Measurements from ENCODE around the gene HOXA6. TPM values are rescaled to one million over a fixed set of nuclear protein-coding genes. Genes with fewer than 3 reads are reported as not detected.

Gene HOXA6
- total RNA-seq, 1 experiment from 2014 or later: 12.7 TPM

DNA sequence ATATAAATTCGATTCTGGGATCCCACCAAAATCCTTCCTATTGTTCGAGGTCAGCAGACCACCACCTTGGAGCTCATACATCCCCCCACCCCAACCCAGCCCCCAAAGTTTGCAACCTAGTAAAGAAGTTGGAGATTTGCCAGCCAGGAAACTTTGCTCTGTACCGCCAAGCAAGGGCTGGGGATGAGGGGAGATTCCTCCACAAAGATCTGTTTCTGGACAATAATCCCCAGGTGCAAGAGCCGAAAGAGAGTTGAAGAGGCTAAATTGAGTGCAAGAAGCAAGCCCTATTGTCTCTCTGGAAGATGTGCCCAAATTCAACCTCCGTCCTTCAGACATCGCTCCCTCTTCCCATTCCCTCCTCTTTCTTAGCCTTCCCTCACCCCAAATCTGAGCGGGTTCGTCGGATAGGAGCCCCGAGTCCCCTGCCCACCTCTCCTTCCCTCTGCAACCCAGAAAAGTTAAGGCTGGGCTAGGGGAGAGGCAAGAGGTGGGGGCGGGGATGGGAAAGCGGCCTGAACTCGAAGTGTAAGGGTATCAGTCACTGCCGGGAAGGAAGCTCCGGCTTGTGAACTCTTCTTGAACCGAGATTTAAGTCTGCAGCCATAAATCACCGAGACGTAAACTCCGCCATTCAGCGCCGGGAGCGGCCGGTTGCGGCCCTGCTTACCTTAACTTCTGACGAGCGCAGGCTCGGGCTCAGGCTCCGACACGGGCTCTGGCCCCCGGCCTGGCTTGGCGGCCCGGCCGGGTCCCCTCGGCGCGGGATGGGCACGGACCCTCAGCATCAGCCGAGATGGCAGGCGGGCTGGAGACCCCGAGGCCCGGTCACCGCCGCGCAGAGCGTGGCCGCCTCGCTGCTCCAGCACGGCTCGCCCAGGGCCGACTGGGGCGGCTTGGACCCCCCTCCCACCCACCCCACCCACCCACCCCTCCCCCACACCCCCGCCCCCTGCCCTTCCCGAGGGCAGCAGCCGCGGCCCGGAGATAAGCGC lies 34.3 kb downstream of the HOXA6 start:
- no TSS peak for BruUV-seq (replicated peaks)
- no peak overlapping the region for H2AFZ ChIP-seq (ENCODE audit: low read depth, low read length, poor library complexity, severe bottlenecking)
- H3K27me3 ChIP-seq (ENCODE audit: insufficient read depth, low read length): no peaks in the 10 kb centered on the region
- H3K79me2 ChIP-seq (ENCODE audit: insufficient read depth, low read length): peaks cover 20% of the 10 kb centered on the region
- ChIA-PET POLR2A (interaction anchor here (0.5 to 2.4 kb wide), 3 partner anchors 15 to 449 kb away, joined by 3 to 6 read pairs (median 3); no protein-coding TSS in a partner anchor), CTCF (no interaction called here), RAD21 (ENCODE audit: low non-redundant PET in 1 of 2, low total read pairs in 2 of 2, uncharacterized antibody in 2 of 2, unreplicated experiment in 2 of 2) (interaction anchor here in 1 of 2 experiments (1.5 kb wide), 1 partner anchor 258 kb away, joined by 3 read pairs; no protein-coding TSS in a partner anchor)
- H3K4me1 ChIP-seq (ENCODE audit: control insufficient read depth in 1 of 2, insufficient read depth in 2 of 2, low read length in 2 of 2): peaks cover 56 to 63% of the 10 kb centered on the region in 2 experiments
- H3K9me2 ChIP-seq (ENCODE audit: insufficient read depth): no peaks in the 10 kb centered on the region
- H3K9me3 ChIP-seq (ENCODE audit: control insufficient read depth in 1 of 2, insufficient read depth in 1 of 2, low read depth in 1 of 2, low read length in 2 of 2): no peaks in the 10 kb centered on the region
- peak overlapping the region; percentile 72 for H3K27ac ChIP-seq (ENCODE audit: low read depth, low read length)
- H3K36me3 ChIP-seq (ENCODE audit: control insufficient read depth in 1 of 2, insufficient read depth in 2 of 2, low read length in 2 of 2): no peaks in the 10 kb centered on the region
- no peak for TF ChIP-seq RAD21 (IDR thresholded peaks at IDR 0.05; ENCODE audit: low read depth)
- no peak for TF ChIP-seq ELF1 (IDR thresholded peaks at IDR 0.05; ENCODE audit: borderline replicate concordance, low read depth)
- TF ChIP-seq SIN3A (IDR thresholded peaks at IDR 0.05; ENCODE audit: low read depth): 0 out of 2 replicates have a peak, but pooled peaks have one; percentile 26
- peak; percentile 55 for TF ChIP-seq POLR2AphosphoS5 (IDR thresholded peaks at IDR 0.05; ENCODE audit: low read depth, low read length)
- no peak for TF ChIP-seq SRF (IDR thresholded peaks at IDR 0.05; ENCODE audit: low read depth)
- peak; percentile 45 for TF ChIP-seq TCF7L2 (IDR thresholded peaks at IDR 0.05; ENCODE audit: borderline replicate concordance, extremely low read depth, insufficient read depth, insufficient read length)
- TF ChIP-seq ZFX (IDR thresholded peaks at IDR 0.05): peak; percentile 70; the same call in 1 of the 2 replicates
- TF ChIP-seq SP1 (IDR thresholded peaks at IDR 0.05; ENCODE audit: low read depth): peak; percentile 38; the same call in 1 of the 2 replicates
- H3K4me2 ChIP-seq (ENCODE audit: low read length): peak overlapping the region; percentile 98
- H3K9ac ChIP-seq (ENCODE audit: low read length): peak overlapping the region; percentile 70
- no peaks in the 10 kb centered on the region for H4K20me1 ChIP-seq (ENCODE audit: insufficient read depth)
- peak; percentile 60 for DNase-seq (ENCODE audit: low read depth, low spot score)
- H3K4me3 ChIP-seq (replicated peaks in 1 of 2; ENCODE audit: low read depth in 1 of 2, low read length in 2 of 2): peak overlapping the region; percentile 57 to 74
- peak; percentile 36 for ATAC-seq
- intact Hi-C loops (cut with micrococcal nuclease): no loop called here

DNA sequence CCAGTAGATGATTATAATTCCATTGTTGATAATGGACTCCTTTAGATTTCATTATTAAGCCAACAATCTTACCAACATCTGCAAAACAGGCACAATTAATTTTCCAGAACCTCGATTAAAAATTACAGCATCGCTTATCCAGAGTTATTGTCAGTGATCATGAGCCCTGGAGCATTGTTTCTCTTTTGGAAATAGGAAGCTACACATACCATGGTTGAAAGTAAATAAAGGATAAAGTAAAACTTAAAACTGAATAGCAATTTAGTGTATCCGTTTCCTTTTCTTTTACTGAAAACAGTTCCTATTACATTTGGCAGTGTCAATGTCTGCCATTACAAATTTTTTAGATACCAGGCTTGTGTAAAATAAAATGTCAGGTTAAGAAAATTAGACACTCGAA lies 35.2 kb downstream of the HOXA6 start:
- intact Hi-C loops (cut with micrococcal nuclease): no loop called here
- no peaks in the 10 kb centered on the region for H3K9me3 ChIP-seq (ENCODE audit: control insufficient read depth in 1 of 2, insufficient read depth in 1 of 2, low read depth in 1 of 2, low read length in 2 of 2)
- DNase-seq (ENCODE audit: low read depth, low spot score) (no peak), ATAC-seq (no peak)
- no peak overlapping the region for H3K27ac ChIP-seq (ENCODE audit: low read depth, low read length)
- POLR2A ChIA-PET: no interaction called here
- peak overlapping the region; percentile 98 for H3K4me2 ChIP-seq (ENCODE audit: low read length)
- H3K79me2 ChIP-seq (ENCODE audit: insufficient read depth, low read length): peaks cover 20% of the 10 kb centered on the region
- no peaks in the 10 kb centered on the region for H3K36me3 ChIP-seq (ENCODE audit: control insufficient read depth in 1 of 2, insufficient read depth in 2 of 2, low read length in 2 of 2)
- no peaks in the 10 kb centered on the region for H3K27me3 ChIP-seq (ENCODE audit: insufficient read depth, low read length)
- peak overlapping the region; percentile 70 for H3K9ac ChIP-seq (ENCODE audit: low read length)
- no peaks in the 10 kb centered on the region for H3K9me2 ChIP-seq (ENCODE audit: insufficient read depth)
- H3K4me1 ChIP-seq (ENCODE audit: control insufficient read depth in 1 of 2, insufficient read depth in 2 of 2, low read length in 2 of 2): peaks cover 56 to 62% of the 10 kb centered on the region in 2 experiments
- CTCF ChIA-PET: no interaction called here
- no peaks in the 10 kb centered on the region for H4K20me1 ChIP-seq (ENCODE audit: insufficient read depth)
- BruUV-seq (replicated peaks): no TSS peak
- RAD21 ChIA-PET (ENCODE audit: low non-redundant PET in 1 of 2, low total read pairs in 2 of 2, uncharacterized antibody in 2 of 2, unreplicated experiment in 2 of 2): no interaction called here
- H2AFZ ChIP-seq (ENCODE audit: low read depth, low read length, poor library complexity, severe bottlenecking): no peak overlapping the region
- H3K4me3 ChIP-seq (replicated peaks in 1 of 2; ENCODE audit: low read depth in 1 of 2, low read length in 2 of 2): peak overlapping the region; percentile 57 to 74; a peak in 2 of 4 replicates
- TF ChIP-seq SP1 (IDR thresholded peaks at IDR 0.05; ENCODE audit: low read depth): no peak
- TF ChIP-seq SIN3A (IDR thresholded peaks at IDR 0.05; ENCODE audit: low read depth): no peak
- TF ChIP-seq, protein P1, sequence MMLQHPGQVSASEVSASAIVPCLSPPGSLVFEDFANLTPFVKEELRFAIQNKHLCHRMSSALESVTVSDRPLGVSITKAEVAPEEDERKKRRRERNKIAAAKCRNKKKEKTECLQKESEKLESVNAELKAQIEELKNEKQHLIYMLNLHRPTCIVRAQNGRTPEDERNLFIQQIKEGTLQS (IDR thresholded peaks at IDR 0.05): no peak
- TF ChIP-seq POLR2AphosphoS5 (IDR thresholded peaks at IDR 0.05; ENCODE audit: low read depth, low read length): no peak
- TF ChIP-seq CBX3 (IDR thresholded peaks at IDR 0.05; ENCODE audit: low read depth): no peak
- no peak for TF ChIP-seq POLR2A (IDR thresholded peaks at IDR 0.05; ENCODE audit: borderline replicate concordance, extremely low read depth, insufficient read depth, insufficient read length)
- TF ChIP-seq SRF (IDR thresholded peaks at IDR 0.05; ENCODE audit: low read depth): no peak
- TF ChIP-seq, protein P2, sequence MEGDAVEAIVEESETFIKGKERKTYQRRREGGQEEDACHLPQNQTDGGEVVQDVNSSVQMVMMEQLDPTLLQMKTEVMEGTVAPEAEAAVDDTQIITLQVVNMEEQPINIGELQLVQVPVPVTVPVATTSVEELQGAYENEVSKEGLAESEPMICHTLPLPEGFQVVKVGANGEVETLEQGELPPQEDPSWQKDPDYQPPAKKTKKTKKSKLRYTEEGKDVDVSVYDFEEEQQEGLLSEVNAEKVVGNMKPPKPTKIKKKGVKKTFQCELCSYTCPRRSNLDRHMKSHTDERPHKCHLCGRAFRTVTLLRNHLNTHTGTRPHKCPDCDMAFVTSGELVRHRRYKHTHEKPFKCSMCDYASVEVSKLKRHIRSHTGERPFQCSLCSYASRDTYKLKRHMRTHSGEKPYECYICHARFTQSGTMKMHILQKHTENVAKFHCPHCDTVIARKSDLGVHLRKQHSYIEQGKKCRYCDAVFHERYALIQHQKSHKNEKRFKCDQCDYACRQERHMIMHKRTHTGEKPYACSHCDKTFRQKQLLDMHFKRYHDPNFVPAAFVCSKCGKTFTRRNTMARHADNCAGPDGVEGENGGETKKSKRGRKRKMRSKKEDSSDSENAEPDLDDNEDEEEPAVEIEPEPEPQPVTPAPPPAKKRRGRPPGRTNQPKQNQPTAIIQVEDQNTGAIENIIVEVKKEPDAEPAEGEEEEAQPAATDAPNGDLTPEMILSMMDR (IDR thresholded peaks at IDR 0.05 in 2 of 3, conservative IDR thresholded peaks at IDR 0.05 in 1 of 3; ENCODE audit: borderline replicate concordance in 1 of 3, insufficient read depth in 1 of 3, low read depth in 2 of 3, low read length in 2 of 3): no peak
- TF ChIP-seq, protein P3, sequence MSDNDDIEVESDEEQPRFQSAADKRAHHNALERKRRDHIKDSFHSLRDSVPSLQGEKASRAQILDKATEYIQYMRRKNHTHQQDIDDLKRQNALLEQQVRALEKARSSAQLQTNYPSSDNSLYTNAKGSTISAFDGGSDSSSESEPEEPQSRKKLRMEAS (IDR thresholded peaks at IDR 0.05): no peak

All from HCT116 (cell line).